ENCODE results near the gene ZG16.
"Not testable (repeated sequence)": the region's sequence is repeated elsewhere in the genome, so short reads cannot be mapped to it uniquely, and the experiment has no call there.

The ZG16 gene

GRCh38 chr16:29777576-29778350, at the start of gene ZG16:
ZG16 (plus strand) TSS chr16:29778256; CDS start chr16:29779267, 1,011 bp downstream.
- FAIRE-seq: no peak

GRCh38 chr16:29729116-29729521, 48.9 kb upstream of the ZG16 start:
- FAIRE-seq (no peak), DNase-seq (ENCODE audit: insufficient read length, low spot score) (peak; percentile 74)

More at GRCh38 chr16:29777576-29778350, at the start of gene ZG16:
- DNase-seq (ENCODE audit: insufficient read length, low spot score): no peak

GRCh38 chr16:29730649-29731048, 47.4 kb upstream of the ZG16 start:
- FAIRE-seq: no peak
- DNase-seq (ENCODE audit: insufficient read length, low spot score): no peak

GRCh38 chr16:29731768-29732601, 46.1 kb upstream of the ZG16 start:
- FAIRE-seq; DNase-seq (ENCODE audit: insufficient read length, low spot score): not testable (repeated sequence)

- no peak for DNase-seq (ENCODE audit: insufficient read length, low spot score)
- no peak for FAIRE-seq
Measured at GRCh38 chr16:29734786-29735185, 43.3 kb upstream of the ZG16 start.

GRCh38 chr16:29736112-29736511, 41.9 kb upstream of the ZG16 start:
- DNase-seq (ENCODE audit: insufficient read length, low spot score) (no peak), FAIRE-seq (no peak)

GRCh38 chr16:29736764-29737163, 41.3 kb upstream of the ZG16 start:
- DNase-seq (ENCODE audit: insufficient read length, low spot score): no peak
- no peak for FAIRE-seq

- FAIRE-seq (no peak), DNase-seq (ENCODE audit: insufficient read length, low spot score) (no peak)
Measured at GRCh38 chr16:29737713-29738112, 40.3 kb upstream of the ZG16 start.

- DNase-seq (ENCODE audit: insufficient read length, low spot score): no peak
- no peak for FAIRE-seq
Measured at GRCh38 chr16:29738514-29738913, 39.5 kb upstream of the ZG16 start.

GRCh38 chr16:29739927-29740629, 38.0 kb upstream of the ZG16 start:
- not testable (repeated sequence) for FAIRE-seq; DNase-seq (ENCODE audit: insufficient read length, low spot score)

GRCh38 chr16:29740630-29741015, 37.4 kb upstream of the ZG16 start:
- FAIRE-seq; DNase-seq (ENCODE audit: insufficient read length, low spot score): not testable (repeated sequence)

GRCh38 chr16:29742683-29743275, 35.3 kb upstream of the ZG16 start:
- DNase-seq (ENCODE audit: insufficient read length, low spot score): no peak
- no peak for FAIRE-seq

- FAIRE-seq: no peak
- DNase-seq (ENCODE audit: insufficient read length, low spot score): no peak
Measured at GRCh38 chr16:29743475-29743826, 34.6 kb upstream of the ZG16 start.

GRCh38 chr16:29743827-29744531, 34.1 kb upstream of the ZG16 start:
- FAIRE-seq (no peak), DNase-seq (ENCODE audit: insufficient read length, low spot score) (no peak)

- DNase-seq (ENCODE audit: insufficient read length, low spot score): no peak
- FAIRE-seq: no peak
Measured at GRCh38 chr16:29744541-29745101, 33.4 kb upstream of the ZG16 start.

- DNase-seq (ENCODE audit: insufficient read length, low spot score) (no peak), FAIRE-seq (no peak)
Measured at GRCh38 chr16:29745121-29745852, 32.8 kb upstream of the ZG16 start.

GRCh38 chr16:29745853-29746345, 32.2 kb upstream of the ZG16 start, which contains the start of gene C16orf54:
C16orf54 (minus strand) TSS chr16:29745990; CDS start chr16:29744951, 1,039 bp downstream.
- no peak for DNase-seq (ENCODE audit: insufficient read length, low spot score)

GRCh38 chr16:29746518-29746917, 31.5 kb upstream of the ZG16 start:
- DNase-seq (ENCODE audit: insufficient read length, low spot score); FAIRE-seq: not testable (repeated sequence)

More at GRCh38 chr16:29745853-29746345, 32.2 kb upstream of the ZG16 start, which contains the start of gene C16orf54:
- FAIRE-seq: no peak

Measured in HTR-8/SVneo (cell line).